Subcutaneous adipose tissue (tissue), 4 donors: Measurements from ENCODE around the gene PTTG1. TPM values are rescaled to one million over a fixed set of nuclear protein-coding genes. Genes with fewer than 3 reads are reported as not detected.

ENCODE experiments used
- CTCF ChIP-seq: fragments of 450-650 bp; IDR thresholded peaks from one replicate; pipeline ENCODE4 v1.5.1; 2016; ENCODE audit warnings: low read depth, mild to moderate bottlenecking, control low read depth, antibody characterized with exemption, moderate library complexity
- small RNA-seq: library from RNA; depleted of rRNA; stranded (forward); fragments of <200 nt; gene quantifications from one replicate; pipeline ENCODE3, GENCODE V24; 2016
- total RNA-seq, 4 donors: library from RNA; depleted of rRNA; stranded (reverse); fragments of >200 nt; gene quantifications; one replicate each; pipeline ENCODE4 v1.1.0, GENCODE V29; 2016

Gene PTTG1
- total RNA-seq, 4 donors from 2014 or later, result 1.3 to 15.0 (median 6.8) TPM

- no peak for TF ChIP-seq CTCF
Measured at GRCh38 chr5:160474084-160474483, 52.4 kb downstream of the PTTG1 start.

DNA sequence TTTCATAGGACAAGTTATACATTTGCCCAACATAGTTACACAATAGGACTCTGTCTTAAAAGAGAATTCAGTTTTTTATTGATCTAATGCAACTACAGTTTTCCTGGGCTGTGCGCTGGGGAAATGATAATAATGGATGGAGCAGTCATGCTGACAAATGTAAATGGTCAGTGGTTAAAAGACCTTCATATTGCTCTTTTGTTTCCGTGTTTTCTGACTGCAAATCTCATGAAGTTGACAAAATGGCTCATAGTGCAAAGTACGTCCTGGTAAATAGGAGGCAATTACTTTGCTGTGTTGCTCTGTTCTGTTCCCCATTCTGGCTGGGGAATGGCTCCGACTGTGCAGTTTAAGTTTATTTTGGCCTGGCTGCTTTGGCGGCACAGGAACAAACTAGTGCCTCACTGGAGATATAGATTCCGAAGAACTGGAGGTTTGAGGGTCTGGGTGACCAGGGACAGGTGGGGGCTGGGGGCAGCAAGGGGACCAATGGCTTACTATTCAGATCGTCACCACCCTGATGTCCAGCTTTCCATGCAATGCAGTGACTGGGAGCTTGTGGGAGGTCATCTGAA is 54.3 kb downstream of the PTTG1 start:
- TF ChIP-seq CTCF, result no peak

DNA sequence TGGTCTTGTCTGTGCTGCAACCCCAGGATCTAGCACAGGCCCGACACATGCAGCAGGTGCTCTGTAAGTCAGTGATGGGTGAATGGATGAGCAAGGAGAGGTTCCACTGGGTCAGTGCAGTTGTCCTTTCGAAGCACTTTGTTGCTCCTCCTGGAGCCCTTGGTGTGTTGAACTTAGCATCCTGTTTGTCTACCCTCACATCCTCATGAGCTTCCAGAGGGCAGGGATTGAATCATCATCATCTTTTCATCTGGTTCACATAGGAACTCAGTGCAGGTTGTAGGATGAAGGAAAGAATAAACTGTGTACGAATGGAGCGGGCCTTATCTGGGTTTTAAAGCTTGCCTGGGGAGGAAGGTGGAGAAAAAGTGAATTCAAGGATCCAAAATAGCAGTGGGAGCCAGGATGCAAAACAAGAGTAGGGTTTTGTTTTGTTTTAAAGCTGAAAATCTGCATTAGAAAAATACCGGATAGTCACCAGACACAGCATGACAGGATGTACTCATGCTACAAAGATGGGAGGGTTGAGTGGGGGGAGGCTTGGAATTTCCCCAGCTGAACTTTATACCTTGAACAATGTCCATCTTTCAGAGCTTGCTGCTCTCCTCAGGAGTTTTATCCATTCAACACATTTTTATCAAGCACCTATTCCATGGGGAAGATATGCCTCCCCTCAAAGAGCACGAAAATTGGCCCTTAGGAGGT is 55.8 kb downstream of the PTTG1 start:
- TF ChIP-seq CTCF, result no peak

DNA sequence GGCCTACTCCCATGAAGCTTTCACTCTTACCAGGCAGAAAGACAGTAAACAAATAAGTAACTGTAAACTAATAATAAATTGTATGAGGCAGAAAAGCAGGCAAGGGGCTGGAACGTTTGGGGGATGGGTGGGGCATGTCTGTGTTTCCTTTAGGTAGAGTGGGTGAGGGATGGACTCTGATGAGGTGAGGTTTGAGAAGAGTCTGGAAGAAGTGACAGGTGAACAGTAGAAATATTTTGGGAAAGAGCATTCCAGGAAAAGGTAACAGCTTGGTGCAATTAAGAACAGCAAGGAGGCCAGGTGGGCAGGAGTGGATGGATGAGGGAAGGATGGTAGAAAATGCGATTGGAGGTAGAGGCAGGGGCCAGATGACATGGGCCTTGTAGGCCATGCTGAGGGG is 56.5 kb downstream of the PTTG1 start:
- TF ChIP-seq CTCF, result no peak

Small RNA genes lying within 50 kb of the gene (small RNA-seq; reads per million reads assigned to genes)
- not detected for gene MIR3142

Other genes starting within 250 kb of the PTTG1 start
- not detected for gene FABP6, start 192.3 kb upstream of the PTTG1 start, total RNA-seq
- 1 to 10 TPM in 1 of 4 donors, under 1 TPM in 2, not detected in 1; 0.16 to 2.8 (median 0.17) TPM for gene CCNJL, start 109.3 kb upstream of the PTTG1 start, total RNA-seq
- 1 to 10 TPM in 2 of 4 donors, under 1 TPM in 2; 0.57 to 1.5 (median 0.91) TPM for gene C1QTNF2, start 51.2 kb upstream of the PTTG1 start, total RNA-seq
- gene FAM200C, start 21.8 kb upstream of the PTTG1 start, total RNA-seq, result 1 to 10 TPM; 3.6 to 5.1 (median 4.3) TPM
- gene SLU7, start 2.8 kb upstream of the PTTG1 start, total RNA-seq, result 10 to 100 TPM; 42.8 to 98.0 (median 70.5) TPM